NCI-H1105 (cell line): ENCODE results near the gene CDCA4.
"Not testable (repeated sequence)": the region's sequence is repeated elsewhere in the genome, so short reads cannot be mapped to it uniquely, and the experiment has no call there.

ENCODE experiments used
- DNase-seq: peaks from one replicate; lab custom pipeline; 2025; lab: John Stamatoyannopoulos, UW

The CDCA4 gene

GRCh38 chr14:105020815-105021655, at the start of gene CDCA4:
TSS of gene CDCA4 (minus strand) at chr14:105021083. CDS start at chr14:105011929, 9,154 bp downstream.
- DNase-seq, result peak; percentile 100

GRCh38 chr14:105069871-105070759, 49.2 kb upstream of the CDCA4 start:
- no peak for DNase-seq

- DNase-seq, result no peak
These were observed 48.6 kb upstream of the CDCA4 start for GRCh38 chr14:105069522-105069870.

- DNase-seq, result no peak
These were observed 47.9 kb upstream of the CDCA4 start for GRCh38 chr14:105068818-105069217.

- no peak for DNase-seq
These were observed 47.1 kb upstream of the CDCA4 start for GRCh38 chr14:105067969-105068301.

- DNase-seq, result no peak
These were observed 46.5 kb upstream of the CDCA4 start for GRCh38 chr14:105067140-105067968.

- no peak for DNase-seq
These were observed 45.6 kb upstream of the CDCA4 start for GRCh38 chr14:105066240-105067071.

- no peak for DNase-seq
These were observed 44.7 kb upstream of the CDCA4 start, which contains the start of gene GPR132 for GRCh38 chr14:105065280-105066228. TSS of gene GPR132 (minus strand) at chr14:105065430. CDS start at chr14:105055420, 10,010 bp downstream.

GRCh38 chr14:105064721-105065143, 43.8 kb upstream of the CDCA4 start:
- no peak for DNase-seq

GRCh38 chr14:105064001-105064400, 43.1 kb upstream of the CDCA4 start:
- no peak for DNase-seq

- not testable (repeated sequence) for DNase-seq
These were observed 42.6 kb upstream of the CDCA4 start for GRCh38 chr14:105063506-105063905.

- DNase-seq, result no peak
These were observed 42.2 kb upstream of the CDCA4 start for GRCh38 chr14:105063056-105063455.

GRCh38 chr14:105062048-105062433, 41.2 kb upstream of the CDCA4 start:
- DNase-seq, result no peak

- DNase-seq, result no peak
These were observed 40.7 kb upstream of the CDCA4 start for GRCh38 chr14:105061428-105062047.

- no peak for DNase-seq
These were observed 40.0 kb upstream of the CDCA4 start for GRCh38 chr14:105060751-105061427.

GRCh38 chr14:105059925-105060565, 39.2 kb upstream of the CDCA4 start:
- DNase-seq, result no peak

GRCh38 chr14:105059035-105059924, 38.4 kb upstream of the CDCA4 start:
- no peak for DNase-seq
